ENCODE results near the gene TMEM196.

- no peak for TF ChIP-seq CTCF (conservative IDR thresholded peaks at IDR 0.05 in 1 of 2, IDR thresholded peaks at IDR 0.05 in 1 of 2; ENCODE audit: extremely low read depth in 1 of 2, insufficient read depth in 1 of 2, low read depth in 1 of 2, low read length in 2 of 2)
- TF ChIP-seq EZH2 (IDR thresholded peaks at IDR 0.05; ENCODE audit: borderline replicate concordance, low read length) = no peak
These were observed 42.7 kb upstream of the TMEM196 start for GRCh38 chr7:19816128-19816527.
